ENCODE results near the gene TLR9. TPM values are rescaled to one million over a fixed set of nuclear protein-coding genes. Genes with fewer than 3 reads are reported as not detected.

The TLR9 gene
- total RNA-seq, 1 experiment from 2014 or later: not detected

DNA sequence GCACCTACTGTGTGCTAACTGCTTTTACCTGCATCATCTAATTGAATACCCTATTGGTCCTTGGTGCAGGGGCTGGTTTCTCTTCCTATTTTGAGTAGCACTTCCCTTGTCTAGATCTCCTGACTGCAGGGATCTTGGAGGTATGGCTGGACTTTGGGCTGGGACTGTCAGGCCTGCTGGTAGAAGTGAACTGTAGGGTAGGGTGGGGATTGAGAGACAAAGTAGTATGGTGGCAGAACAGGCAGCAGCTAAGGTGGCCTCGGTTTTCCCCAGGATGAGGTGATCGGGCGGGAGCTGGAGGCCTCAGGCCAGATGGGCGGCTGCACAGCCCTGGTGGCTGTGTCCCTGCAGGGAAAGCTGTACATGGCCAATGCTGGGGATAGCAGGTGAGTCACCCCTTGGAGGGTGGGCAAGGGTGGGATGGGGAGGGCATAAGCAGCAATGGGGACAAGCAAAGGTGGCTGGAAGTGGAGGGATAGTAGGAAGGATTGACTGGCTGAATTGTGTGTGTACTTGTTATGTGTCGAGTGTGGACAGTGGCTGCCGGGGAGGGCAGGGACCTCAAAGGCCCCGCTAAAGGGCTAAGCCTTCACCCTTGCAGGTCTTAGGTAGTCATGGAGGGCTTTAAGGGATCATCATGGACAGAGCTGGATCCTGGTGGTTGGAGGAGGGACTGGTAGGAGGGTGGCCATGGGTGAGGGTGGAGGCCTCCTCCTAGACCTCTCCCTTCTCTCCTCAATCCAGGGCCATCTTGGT lies 22.1 kb upstream of the TLR9 start:
- no peak for DNase-seq (ENCODE audit: low spot score)

DNA sequence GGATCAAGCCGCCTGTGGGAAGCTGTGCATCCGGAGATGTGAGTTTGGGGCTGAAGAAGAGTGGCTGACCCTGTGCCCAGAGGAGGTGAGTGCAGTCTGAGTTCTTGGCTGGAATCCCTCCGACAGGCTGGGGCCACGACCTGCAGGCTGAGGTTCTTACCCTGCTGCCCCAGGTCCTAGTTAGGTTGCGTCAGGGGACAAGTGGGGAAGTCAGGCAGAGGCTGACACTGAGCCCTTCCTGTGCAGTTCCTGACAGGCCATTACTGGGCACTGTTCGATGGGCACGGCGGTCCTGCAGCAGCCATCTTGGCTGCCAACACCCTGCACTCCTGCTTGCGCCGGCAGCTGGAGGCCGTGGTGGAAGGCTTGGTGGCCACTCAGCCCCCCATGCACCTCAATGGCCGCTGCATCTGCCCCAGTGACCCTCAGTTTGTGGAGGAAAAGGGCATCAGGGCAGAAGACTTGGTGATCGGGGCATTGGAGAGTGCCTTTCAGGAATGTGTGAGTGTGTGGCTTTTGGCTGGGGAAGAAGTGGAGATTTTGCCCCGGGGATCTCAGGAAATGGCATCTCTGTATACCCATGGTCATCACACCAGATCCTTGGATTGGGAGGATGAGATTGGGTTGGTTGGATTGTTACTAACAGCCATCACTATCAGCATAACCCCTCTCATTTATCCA lies 21.4 kb upstream of the TLR9 start:
- no peak for DNase-seq (ENCODE audit: low spot score)

DNA sequence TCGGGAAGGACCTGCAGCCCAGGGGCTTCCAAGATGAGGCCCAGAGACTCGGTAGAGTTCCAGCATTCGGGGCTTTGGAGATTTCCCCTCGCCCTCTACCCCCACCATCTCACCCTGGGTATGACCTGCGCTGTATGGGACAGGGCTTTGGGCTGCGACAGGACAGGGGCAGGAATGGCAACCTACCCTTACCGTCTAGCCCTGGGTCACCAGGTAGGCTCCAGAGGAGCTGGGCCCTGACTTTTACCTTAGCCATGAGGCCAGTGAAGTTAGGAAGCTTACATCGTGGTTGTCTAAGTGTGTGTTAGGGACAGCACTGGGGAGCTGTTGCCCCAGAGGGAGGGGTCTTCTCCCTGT lies 20.8 kb upstream of the TLR9 start:
- DNase-seq (ENCODE audit: low spot score): no peak

DNA sequence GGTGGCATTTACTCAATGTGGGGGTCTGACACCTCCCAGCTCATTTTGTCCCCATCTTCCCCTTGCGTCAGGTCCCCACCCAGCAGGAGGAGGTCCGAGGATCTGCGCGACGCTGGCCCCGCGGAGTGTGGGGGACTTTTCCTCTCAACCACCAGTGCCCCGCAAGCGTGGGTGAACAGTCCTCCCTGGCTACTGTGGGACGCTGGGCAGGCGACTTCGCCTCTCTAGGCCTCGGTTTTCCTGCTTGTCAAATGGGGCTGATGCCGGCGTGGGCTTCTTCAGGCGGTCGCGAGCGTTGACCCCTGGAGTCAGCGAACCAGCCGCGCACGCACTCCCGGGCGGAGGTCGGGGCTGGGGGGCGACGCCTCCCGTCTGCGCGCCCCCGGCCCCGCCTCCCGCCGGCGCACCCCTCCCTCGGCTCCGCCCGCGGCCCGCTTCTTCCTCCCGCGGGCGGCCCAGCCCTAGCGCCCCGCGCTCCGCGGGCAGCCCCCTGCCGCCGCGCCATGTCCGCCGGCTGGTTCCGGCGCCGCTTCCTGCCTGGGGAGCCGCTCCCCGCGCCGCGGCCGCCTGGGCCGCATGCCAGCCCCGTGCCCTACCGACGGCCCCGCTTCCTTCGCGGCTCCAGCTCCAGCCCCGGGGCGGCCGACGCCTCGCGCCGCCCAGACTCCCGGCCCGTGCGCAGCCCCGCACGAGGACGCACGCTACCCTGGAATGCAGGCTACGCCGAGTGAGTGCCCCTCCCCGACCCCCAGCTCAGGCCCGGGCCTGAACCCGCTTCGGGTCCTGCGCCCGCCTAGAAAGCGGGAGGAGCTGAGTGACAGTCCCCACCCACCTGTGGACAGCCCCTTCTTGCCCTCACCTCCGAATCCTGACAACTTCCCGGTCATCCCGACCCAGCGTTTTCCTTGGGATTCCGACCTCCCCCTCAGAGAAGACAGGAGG lies 20.1 kb upstream of the TLR9 start, which contains the start of gene PPM1M:
TSS of gene PPM1M (plus strand) at position 438 of the 942 bp plus-strand sequence. CDS start at position 504, 66 bp downstream.
- DNase-seq (ENCODE audit: low spot score): no peak

DNA sequence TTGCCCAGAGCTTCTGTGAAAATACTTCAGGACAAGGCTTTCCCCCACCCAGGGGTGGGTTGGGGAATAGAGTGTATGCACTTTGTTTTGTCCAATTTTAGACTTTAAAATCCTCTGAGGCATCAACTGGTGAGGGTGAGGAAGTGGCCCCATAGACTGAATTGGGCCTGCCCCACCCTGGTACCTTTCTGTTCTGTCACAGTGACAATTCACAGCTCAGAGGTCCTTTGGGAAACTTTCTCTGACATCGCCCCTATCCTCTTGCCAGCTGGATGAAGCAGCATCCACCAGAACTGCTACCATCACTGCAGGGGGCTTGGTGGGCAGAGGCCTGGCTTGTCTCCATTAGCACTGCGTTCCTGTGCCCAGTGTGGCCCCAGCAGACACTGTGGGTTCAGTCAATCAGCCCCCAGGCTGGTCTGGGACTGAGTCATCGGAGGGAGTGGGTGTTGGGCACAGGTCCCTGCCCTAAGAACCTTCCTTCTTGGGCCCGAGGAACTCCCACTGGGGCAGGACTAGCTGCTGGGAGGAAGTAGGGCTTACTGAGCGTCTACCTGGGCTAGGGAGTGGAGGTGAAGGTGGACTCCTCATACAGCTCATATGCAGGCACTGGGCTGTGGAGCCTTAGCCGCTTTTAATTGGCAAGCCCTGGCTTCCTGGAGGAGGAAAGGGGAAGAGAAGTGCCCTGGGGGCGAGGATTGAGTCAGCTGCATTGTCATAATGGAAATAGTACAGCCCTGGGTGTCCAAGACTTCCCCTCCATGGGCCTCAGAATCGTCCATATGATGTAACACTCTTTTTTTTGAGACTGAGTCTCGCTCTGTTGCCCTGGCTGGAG lies 18.6 kb upstream of the TLR9 start:
- DNase-seq (ENCODE audit: low spot score): no peak

DNA sequence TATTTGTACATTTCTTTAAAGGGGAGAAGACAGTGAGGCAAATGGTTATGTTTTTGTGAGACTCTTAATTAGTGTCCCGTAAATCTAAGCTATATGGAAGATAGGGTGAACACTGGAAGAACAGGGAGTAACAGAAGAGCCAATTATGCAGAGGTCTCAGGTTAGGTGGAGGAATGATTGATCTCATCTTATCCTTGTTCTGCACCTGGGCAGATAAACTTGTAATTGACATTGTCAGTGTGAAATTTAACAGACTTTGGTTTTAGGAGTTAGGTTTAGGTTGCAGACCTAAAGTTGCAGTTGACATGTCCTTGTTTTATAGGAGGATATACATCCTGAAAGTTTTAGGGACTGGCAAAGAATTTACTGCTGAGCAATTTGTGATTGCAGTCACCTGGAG lies 16.6 kb upstream of the TLR9 start:
- DNase-seq (ENCODE audit: low spot score): no peak

DNA sequence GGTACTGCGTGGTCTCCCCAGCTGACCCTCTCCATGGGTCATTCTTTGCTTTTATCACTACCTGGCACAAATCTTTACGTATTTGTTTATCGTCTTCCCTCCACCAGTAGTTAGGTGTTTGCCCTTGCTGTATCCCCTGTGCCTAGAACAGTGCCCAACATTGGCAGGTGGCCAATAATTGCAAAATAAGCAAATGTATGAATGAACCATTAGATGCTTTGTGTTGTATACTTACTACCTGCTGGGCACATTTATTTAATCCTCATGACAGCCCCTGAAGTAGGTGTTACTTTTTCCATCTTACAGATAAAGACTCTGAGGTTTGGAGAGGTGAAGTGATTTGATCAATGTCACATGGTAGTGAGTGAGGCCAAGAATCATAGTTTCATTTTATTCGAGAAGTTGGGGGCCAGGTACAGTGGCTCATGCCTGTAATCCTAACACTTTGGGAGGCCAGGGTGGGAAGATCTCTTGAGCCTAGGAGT lies 15.5 kb upstream of the TLR9 start:
- DNase-seq (ENCODE audit: low spot score): no peak

DNA sequence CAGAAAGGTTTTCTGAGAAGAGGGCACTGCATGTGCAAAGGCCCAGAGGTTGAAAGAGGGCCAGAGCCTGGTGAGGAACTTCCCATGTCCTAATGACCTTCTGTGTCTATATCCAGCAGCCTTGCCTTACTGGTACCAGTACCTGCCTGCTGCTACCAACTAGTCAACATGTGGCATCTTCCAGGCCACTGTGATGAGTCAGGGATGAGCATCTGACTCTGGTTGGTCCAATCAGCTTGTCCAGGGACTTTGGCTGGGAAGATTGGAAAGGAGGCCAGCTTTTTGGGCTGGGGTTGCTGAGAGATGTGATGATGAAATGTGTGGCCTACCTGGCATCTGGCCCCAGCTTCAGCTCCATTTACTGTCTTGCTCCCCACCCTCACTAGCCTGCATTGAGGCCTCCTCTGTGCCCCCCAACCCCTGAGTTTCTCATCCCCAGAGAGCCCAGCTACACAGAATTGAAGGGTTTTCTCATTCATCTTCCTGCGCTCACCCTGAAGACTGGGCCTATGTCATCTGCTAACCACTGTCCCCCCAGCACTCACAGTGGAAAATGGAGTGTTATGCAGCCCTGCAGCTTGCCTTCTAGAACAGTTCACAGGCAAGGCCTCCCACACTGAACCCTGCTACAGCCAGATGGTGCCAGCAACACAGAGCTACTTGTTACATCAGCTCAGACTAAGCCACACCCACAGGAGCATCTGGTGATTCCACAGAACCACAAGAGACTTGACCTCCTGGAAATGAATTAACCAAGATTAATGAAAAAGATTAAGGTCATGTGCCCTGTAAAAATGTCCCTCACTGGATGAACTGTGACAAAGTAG lies 14.8 kb upstream of the TLR9 start:
- DNase-seq (ENCODE audit: low spot score): peak; percentile 85

DNA sequence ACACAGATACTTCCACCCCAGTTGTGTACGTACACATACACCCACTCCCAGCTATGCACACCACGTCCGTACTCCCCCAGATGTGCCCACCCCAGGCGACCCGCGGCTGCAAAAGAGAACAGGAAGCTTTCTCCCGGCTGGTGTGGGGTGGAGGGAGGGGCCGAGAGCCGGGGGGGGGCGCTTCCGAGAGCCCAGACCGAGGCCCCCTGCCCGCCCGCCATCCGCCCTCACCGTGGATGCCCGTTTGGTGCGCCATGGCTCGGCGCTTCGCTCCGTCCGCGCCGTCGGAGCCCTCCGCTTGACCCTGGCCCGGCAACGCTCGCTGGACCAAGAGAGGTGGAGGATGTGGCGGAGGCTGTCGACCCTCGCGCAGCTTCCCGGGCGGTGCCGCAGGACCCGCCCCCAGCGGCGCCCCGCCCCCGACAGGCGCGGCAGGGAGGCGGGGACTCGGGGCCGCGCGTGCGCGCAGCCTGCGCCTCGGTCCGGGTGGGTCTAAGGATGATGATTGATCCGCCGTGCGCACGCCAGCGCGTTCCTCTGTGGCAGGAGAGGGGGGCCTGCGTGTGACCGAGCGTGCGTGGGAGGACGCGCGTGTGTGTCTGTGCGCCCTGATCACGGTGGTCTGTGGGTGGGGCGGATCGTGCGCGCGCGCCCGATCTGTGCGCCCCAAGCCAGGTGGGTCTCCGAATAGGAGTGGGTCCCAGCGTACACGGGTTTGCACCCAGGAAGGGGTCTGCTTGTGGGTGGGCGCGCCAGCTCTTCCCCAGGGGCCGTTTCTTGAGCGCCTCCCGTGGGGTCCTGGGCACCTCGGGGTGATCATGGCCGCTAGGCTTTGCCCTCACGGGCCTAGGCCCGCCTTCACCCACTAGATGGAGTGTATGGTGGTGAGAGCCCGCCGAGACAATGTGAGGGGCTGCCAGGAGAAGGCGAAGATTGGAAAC lies 13.6 kb upstream of the TLR9 start, which contains the start of gene TWF2:
TSS of gene TWF2 (minus strand) at position 398 of the 941 bp plus-strand sequence. CDS start at position 256, 142 bp downstream.
- DNase-seq (ENCODE audit: low spot score): peak; percentile 30

DNA sequence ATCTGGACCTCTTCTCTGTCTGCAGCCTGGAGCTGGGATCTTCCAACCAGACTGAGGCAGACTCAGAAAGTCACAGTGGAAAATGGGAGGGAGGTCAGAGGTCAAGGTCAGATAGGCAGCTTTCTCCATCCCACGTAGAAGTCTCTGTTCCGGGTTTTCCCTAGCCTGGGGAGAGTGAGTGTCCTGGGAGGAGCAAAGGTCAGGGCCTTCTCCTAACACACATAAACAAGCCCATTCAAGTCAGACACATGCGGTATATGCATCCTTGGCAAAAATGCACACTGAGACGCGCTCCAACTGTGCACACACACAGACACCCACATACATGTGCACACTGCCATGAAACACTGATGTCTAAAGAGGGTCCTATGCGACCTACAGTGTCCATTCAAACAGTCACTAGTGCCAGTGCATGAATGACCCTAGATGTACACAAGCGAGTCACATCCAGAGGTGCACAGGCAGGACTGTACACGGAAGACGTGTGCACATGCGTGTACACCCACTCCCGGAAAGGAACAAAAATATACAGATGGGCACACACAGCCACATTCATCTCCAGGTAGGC lies 12.8 kb upstream of the TLR9 start:
- no peak for DNase-seq (ENCODE audit: low spot score)

DNA sequence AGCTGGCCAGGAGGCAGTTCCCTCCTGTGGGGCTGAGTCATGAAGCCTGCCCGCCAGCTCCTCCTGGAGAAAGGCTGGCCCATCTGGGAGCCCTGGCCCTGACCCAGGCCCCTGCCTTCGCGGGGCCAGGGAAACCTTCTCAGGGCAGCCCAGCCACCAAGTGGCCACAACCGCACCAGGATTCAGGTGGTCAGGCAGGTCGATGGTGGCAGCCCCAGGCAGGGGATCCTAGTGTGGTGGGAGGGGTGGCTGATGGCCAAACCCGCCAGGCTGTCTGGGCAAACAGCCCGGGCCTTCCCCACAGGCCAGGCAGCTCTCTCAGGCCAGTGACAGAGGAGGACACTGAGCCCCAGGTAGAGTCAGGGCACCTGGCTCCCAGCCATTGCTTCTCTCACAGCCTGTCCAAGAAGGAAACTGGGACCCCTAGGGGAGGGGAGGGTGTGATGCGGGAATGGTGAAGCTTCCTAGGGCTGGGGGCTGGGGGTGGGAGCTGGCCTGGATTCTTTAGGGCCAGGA lies 12.3 kb upstream of the TLR9 start:
- peak; percentile 75 for DNase-seq (ENCODE audit: low spot score)

DNA sequence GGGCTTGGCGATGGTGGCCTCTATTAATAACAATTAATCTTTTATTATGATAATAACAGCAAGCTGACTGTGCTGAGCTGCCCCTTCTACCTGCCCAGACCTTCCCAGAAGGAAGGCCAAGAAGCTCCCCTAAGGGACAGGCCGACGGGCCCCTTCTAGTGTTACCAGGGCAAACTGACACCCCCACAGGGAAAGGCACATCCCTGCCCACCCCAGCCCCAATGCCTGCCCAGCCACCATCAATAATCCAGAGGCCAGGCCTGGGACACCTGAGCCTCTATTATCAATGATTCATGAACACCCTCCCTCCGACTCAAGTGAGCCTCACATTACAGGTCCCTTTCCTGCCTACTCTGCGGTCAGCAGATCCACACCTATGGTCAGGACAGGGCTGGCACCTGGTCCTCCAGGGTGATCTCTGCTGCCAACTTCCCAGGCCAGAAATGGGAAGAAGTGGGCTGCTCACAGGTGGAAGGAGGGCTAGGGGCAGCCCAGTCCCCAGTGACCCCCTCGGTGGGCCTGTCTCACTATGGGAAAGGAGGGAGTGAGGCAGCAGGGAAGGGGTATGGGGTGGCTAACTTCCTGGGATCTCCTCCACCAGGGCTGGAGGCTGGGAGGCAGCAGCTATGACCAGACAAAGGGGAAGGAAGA lies 11.7 kb upstream of the TLR9 start:
- DNase-seq (ENCODE audit: low spot score): no peak

DNA sequence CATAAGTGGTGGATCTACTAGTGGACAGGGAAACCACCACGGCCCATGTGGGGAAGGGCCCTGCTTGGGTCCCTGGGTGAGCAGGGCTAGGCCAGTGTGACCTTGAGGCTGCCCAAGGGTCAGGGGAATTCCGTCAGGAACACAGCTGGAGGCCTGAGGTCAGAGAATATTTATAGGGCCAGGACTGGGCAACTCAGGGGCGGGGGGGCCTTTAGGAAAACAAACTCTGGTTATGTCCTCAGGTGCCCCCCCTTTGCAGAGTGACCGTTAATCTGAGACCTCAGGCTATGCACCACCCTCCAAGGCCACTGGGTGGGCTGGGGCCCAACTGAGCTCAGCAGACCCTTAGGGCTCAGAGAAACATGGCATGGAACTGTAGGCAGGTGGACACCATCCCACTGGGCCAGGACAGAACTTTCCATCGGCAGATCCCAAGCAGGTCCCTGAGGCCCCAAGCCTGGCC lies 11.0 kb upstream of the TLR9 start:
- no peak for DNase-seq (ENCODE audit: low spot score)

DNA sequence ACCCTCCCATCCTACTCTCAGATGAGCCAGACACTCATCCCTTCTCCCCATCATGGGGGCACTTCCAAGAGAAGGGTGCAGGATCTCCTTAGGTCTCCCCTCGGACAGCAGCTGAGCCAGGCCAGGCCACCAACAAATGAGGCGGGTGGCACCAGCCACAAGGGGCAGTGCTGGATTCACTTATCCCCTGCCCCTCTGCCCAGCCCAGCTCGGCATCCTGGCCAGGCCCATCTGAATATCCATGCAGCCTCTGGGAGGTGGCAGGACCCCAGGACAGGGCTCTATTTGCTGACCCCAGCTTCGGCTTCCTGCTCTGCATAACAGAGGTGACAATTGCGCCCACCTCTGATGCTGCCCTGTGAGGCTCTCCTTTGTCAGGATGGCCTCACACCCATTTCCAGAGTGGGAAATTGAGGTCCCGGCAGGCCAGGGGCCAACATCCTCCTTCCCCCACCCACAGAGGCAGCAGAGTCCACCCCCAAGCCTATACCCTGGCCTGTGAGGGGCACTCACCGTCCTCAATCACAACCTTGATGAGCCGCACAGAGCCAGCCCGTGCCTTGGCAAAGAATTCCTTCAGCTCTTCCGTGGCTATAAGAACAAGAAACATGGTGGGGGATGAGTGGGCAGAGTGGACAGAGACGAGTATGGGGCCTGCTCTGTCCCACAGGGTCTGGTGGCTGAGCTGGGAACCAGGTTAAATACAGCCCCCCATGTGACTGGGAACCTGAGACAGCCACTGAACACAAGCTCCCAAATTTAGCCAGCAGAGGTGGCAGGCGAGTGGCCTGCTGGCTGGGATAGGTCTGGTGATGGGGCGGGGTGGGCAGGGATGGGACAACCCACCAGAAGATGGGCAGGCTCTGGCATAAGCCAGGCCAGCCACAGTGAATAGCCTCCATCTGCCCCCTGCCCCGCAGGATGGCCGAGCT lies 9.3 kb upstream of the TLR9 start:
- no peak for DNase-seq (ENCODE audit: low spot score)

DNA sequence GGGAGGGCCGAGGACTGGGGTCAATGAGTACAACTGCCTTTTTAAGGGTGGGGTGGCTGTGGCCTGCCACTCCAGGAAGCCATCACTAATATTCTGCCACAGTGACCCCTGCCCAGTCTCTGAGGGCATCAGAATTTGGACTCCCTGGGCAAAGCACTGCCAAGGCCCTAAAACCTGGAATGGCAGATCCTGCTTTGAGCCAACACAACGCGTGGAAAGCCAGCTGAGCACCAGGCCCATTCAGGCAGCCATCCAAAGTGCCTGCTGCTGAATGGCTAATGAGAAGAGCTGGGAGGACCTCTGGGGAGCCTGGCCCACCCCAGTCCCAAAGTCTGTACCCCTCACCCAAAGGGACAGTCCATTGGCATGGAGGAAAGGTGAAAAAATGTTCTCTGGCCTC lies 8.5 kb upstream of the TLR9 start:
- no peak for DNase-seq (ENCODE audit: low spot score)

DNA sequence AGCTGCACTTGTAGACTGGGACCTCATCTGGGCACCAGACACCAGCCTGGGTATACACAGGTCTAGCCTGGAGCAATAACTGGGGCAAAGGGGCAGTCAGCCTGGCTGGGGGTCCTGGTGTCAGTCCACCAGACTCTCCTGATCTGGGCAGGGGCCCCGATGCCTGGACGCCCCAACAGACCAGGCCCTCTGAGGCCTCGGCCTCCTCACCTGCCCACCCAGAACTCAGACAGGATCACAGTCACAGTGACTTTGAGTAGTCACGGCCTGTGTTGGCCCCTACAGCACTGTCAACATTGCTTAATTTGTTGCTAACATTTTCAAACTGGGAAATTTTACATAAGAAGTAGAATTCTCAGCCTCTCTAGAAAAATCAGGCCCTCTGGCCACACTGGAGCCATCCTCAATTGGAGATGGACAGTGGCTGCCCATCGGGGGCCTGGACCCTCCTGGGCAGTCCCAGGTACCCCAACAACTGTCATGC lies 7.7 kb upstream of the TLR9 start:
- no peak for DNase-seq (ENCODE audit: low spot score)

Data from H4 (cell line).